Neutrophil (primary cell): ENCODE data around the gene LRMDA.

Experiments used
- H3K27ac ChIP-seq: fragments of 200-600 bp; sonication (generic); 2 replicates; pipeline ENCODE4 v1.5.1; 2016; ENCODE audit warnings: mild to moderate bottlenecking, moderate library complexity
- H3K27me3 ChIP-seq: fragments of 200-600 bp; sonication (generic); 2 replicates; pipeline ENCODE4 v1.6.0; 2016; ENCODE audit warnings: mild to moderate bottlenecking
- H3K36me3 ChIP-seq: fragments of 200-600 bp; sonication (generic); 2 replicates; pipeline ENCODE4 v1.5.1; 2017
- H3K4me1 ChIP-seq, 2 experiments: fragments of 200-600 bp in 1 of 2; sonication (generic) in 1 of 2; 1 replicate in 1 of 2; 2 replicates in 1 of 2; pipeline versions ENCODE4 v1.5.1 to v1.6.1; 2013 to 2016; ENCODE audit warnings: low read depth in 1 of 2, low read length in 1 of 2, mild to moderate bottlenecking in 1 of 2, moderate library complexity in 1 of 2; ENCODE audit not compliant: control insufficient read depth in 1 of 2, insufficient read depth in 1 of 2
- H3K4me3 ChIP-seq, 2 experiments: fragments of 200-600 bp in 1 of 2; sonication (generic) in 1 of 2; 1 replicate in 1 of 2; 2 replicates in 1 of 2; pipeline ENCODE4 v1.5.1; 2013 to 2016; ENCODE audit warnings: low read depth in 1 of 2, low read length in 1 of 2, mild to moderate bottlenecking in 1 of 2, moderate library complexity in 1 of 2
- H3K9me3 ChIP-seq: fragments of 200-600 bp; sonication (generic); 2 replicates; pipeline ENCODE4 v1.5.1; 2016
- CTCF ChIP-seq: fragments of 200-600 bp; sonication (generic); IDR thresholded peaks from 2 replicates; pipeline ENCODE4 v1.5.1; 2016; ENCODE audit warnings: antibody characterized with exemption

The LRMDA gene

DNA sequence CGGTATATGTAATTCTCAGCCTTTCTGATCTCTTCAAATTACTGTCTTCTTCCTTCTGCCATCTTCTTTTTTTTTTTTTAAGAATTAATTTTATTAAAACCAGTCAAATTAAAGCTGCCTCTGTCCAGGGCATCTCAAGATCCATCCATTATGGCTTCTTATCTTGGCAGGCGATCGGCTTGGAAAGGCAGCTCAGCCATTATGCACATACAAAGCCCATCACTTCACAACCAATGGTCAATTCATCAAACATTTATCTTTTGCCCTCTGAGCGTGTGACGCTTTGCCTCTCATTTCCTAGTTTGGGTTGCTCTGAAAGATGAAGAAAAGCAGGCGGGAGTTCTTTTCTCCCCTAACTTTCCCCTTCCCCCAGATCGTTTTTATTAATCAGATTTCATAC is 591.6 kb downstream of the LRMDA start:
- no peak overlapping the region for H3K27ac ChIP-seq
- H3K27me3 ChIP-seq = no peaks in the 10 kb centered on the region
- no peaks in the 10 kb centered on the region for H3K36me3 ChIP-seq
- TF ChIP-seq CTCF = no peak
- no peaks in the 10 kb centered on the region for H3K4me1 ChIP-seq
- H3K4me3 ChIP-seq = no peak overlapping the region
- no peaks in the 10 kb centered on the region for H3K9me3 ChIP-seq

GRCh38 chr10:76024460-76025123 is 593.2 kb downstream of the LRMDA start:
- H3K27me3 ChIP-seq = no peaks in the 10 kb centered on the region
- H3K36me3 ChIP-seq = no peaks in the 10 kb centered on the region
- no peak for TF ChIP-seq CTCF
- no peak overlapping the region for H3K4me3 ChIP-seq
- no peak overlapping the region for H3K27ac ChIP-seq
- H3K9me3 ChIP-seq = no peaks in the 10 kb centered on the region
- H3K4me1 ChIP-seq = no peaks in the 10 kb centered on the region

- Histone ChIP-seq H3K27me3 (no peaks in the 10 kb centered on the region), H3K4me1 (no peaks in the 10 kb centered on the region)
Observed at GRCh38 chr10:76025124-76025477, 593.7 kb downstream of the LRMDA start.

GRCh38 chr10:76026176-76026771 is 594.9 kb downstream of the LRMDA start:
- no peaks in the 10 kb centered on the region for H3K27me3 ChIP-seq
- no peaks in the 10 kb centered on the region for H3K4me1 ChIP-seq
- no peak overlapping the region for H3K4me3 ChIP-seq
- no peaks in the 10 kb centered on the region for H3K36me3 ChIP-seq
- TF ChIP-seq CTCF = no peak
- H3K9me3 ChIP-seq = no peaks in the 10 kb centered on the region
- no peak overlapping the region for H3K27ac ChIP-seq

More at GRCh38 chr10:76025124-76025477, 593.7 kb downstream of the LRMDA start:
- no peak overlapping the region for H3K27ac ChIP-seq
- H3K4me3 ChIP-seq = no peak overlapping the region
- no peaks in the 10 kb centered on the region for H3K36me3 ChIP-seq
- TF ChIP-seq CTCF = no peak
- H3K9me3 ChIP-seq = no peaks in the 10 kb centered on the region

- H3K27me3 ChIP-seq = no peaks in the 10 kb centered on the region
- no peaks in the 10 kb centered on the region for H3K36me3 ChIP-seq
- H3K9me3 ChIP-seq = no peaks in the 10 kb centered on the region
- no peak for TF ChIP-seq CTCF
- no peaks in the 10 kb centered on the region for H3K4me1 ChIP-seq
- H3K27ac ChIP-seq = no peak overlapping the region
- no peak overlapping the region for H3K4me3 ChIP-seq
Observed at GRCh38 chr10:76026905-76027304, 595.5 kb downstream of the LRMDA start.
